NT2/D1 (cell line): ENCODE results near the gene FAM156A.
"Not testable (repeated sequence)": the region's sequence is repeated elsewhere in the genome, so short reads cannot be mapped to it uniquely, and the experiment has no call there.

ENCODE experiments used
- DNase-seq: peaks from one replicate; pipeline ENCODE4 v3.0.0-alpha.2; 2011; ENCODE audit warnings: low read depth, low spot score
- H3K27me3 ChIP-seq: 2 replicates; pipeline ENCODE4 v1.6.0; 2011; ENCODE audit warnings: mild to moderate bottlenecking; ENCODE audit not compliant: insufficient read length, insufficient read depth
- H3K36me3 ChIP-seq: 2 replicates; pipeline ENCODE4 v1.6.1; 2011; ENCODE audit warnings: mild to moderate bottlenecking, low read length, mixed read lengths; ENCODE audit not compliant: insufficient read depth, insufficient read length
- H3K4me1 ChIP-seq: 2 replicates; pipeline ENCODE4 v1.5.1; 2011; ENCODE audit not compliant: insufficient read depth, insufficient read length
- H3K4me3 ChIP-seq: 2 replicates; pipeline ENCODE4 v1.5.1; 2011; ENCODE audit warnings: low read depth; ENCODE audit not compliant: insufficient read length
- H3K9ac ChIP-seq: 2 replicates; pipeline ENCODE4 v1.6.0; 2011; ENCODE audit warnings: low read depth; ENCODE audit not compliant: insufficient read length
- H3K9me3 ChIP-seq: 2 replicates; pipeline ENCODE4 v1.5.1; 2011; ENCODE audit warnings: mild to moderate bottlenecking, low read length; ENCODE audit not compliant: insufficient read depth
- SUZ12 ChIP-seq: IDR thresholded peaks from 2 replicates; pipeline ENCODE4 v1.6.1; 2011; ENCODE audit not compliant: insufficient read length, insufficient read depth; ENCODE audit errors: extremely low read depth
- YY1 ChIP-seq: IDR thresholded peaks from 2 replicates; pipeline ENCODE4 v1.6.1; 2011; ENCODE audit not compliant: insufficient read length, insufficient read depth
- ZNF274 ChIP-seq: IDR thresholded peaks from 2 replicates; pipeline ENCODE4 v1.6.1; 2011; ENCODE audit warnings: mild to moderate bottlenecking, low read depth, low read length

Gene FAM156A

GRCh38 chrX:52958113-52958959 is at the start of gene FAM156A:
Gene FAM156A, minus strand, starts transcription at chrX:52958518. Its CDS starts 9,930 bp downstream, at chrX:52948588.
- H3K4me1 ChIP-seq, H3K9me3 ChIP-seq, H3K27me3 ChIP-seq, H3K36me3 ChIP-seq, H3K9ac ChIP-seq, H3K4me3 ChIP-seq, DNase-seq: not testable (repeated sequence)

GRCh38 chrX:53005327-53005726 is 47.0 kb upstream of the FAM156A start:
- H3K4me3 ChIP-seq = no peak overlapping the region
- H3K4me1 ChIP-seq = no peaks in the 10 kb centered on the region
- no peak for TF ChIP-seq SUZ12
- no peak for TF ChIP-seq YY1
- TF ChIP-seq ZNF274 = no peak
- H3K9me3 ChIP-seq = no peaks in the 10 kb centered on the region
- H3K36me3 ChIP-seq = no peaks in the 10 kb centered on the region
- DNase-seq = no peak
- H3K27me3 ChIP-seq = no peaks in the 10 kb centered on the region
- H3K9ac ChIP-seq = no peak overlapping the region

GRCh38 chrX:53004811-53005210 is 46.5 kb upstream of the FAM156A start:
- Histone ChIP-seq H3K27me3 (no peaks in the 10 kb centered on the region), H3K9me3 (no peaks in the 10 kb centered on the region), H3K36me3 (no peaks in the 10 kb centered on the region), H3K4me3 (no peak overlapping the region), H3K4me1 (no peaks in the 10 kb centered on the region), H3K9ac (no peak overlapping the region)
- TF ChIP-seq ZNF274 (no peak), YY1 (no peak), SUZ12 (no peak)
- DNase-seq = no peak

- no peak overlapping the region for H3K9ac ChIP-seq
- TF ChIP-seq YY1 (no peak), SUZ12 (no peak), ZNF274 (no peak)
- DNase-seq = no peak
- H3K4me1 ChIP-seq = no peaks in the 10 kb centered on the region
- no peaks in the 10 kb centered on the region for H3K9me3 ChIP-seq
- H3K27me3 ChIP-seq = no peaks in the 10 kb centered on the region
- H3K36me3 ChIP-seq = no peaks in the 10 kb centered on the region
- H3K4me3 ChIP-seq = no peak overlapping the region
Observed at GRCh38 chrX:53004038-53004437, 45.7 kb upstream of the FAM156A start.

GRCh38 chrX:53003111-53003510 is 44.8 kb upstream of the FAM156A start:
- no peaks in the 10 kb centered on the region for H3K27me3 ChIP-seq
- no peaks in the 10 kb centered on the region for H3K36me3 ChIP-seq
- no peak for DNase-seq
- H3K9ac ChIP-seq = no peak overlapping the region
- H3K9me3 ChIP-seq = no peaks in the 10 kb centered on the region
- H3K4me1 ChIP-seq = no peaks in the 10 kb centered on the region
- TF ChIP-seq ZNF274 (no peak), SUZ12 (no peak), YY1 (no peak)
- no peak overlapping the region for H3K4me3 ChIP-seq

- H3K36me3 ChIP-seq = no peaks in the 10 kb centered on the region
- H3K4me3 ChIP-seq = no peak overlapping the region
- H3K9me3 ChIP-seq = no peaks in the 10 kb centered on the region
- H3K27me3 ChIP-seq = no peaks in the 10 kb centered on the region
- no peak overlapping the region for H3K9ac ChIP-seq
- DNase-seq = no peak
- H3K4me1 ChIP-seq = no peaks in the 10 kb centered on the region
- no peak for TF ChIP-seq YY1
- no peak for TF ChIP-seq ZNF274
- TF ChIP-seq SUZ12 = no peak
Observed at GRCh38 chrX:53001958-53002357, 43.6 kb upstream of the FAM156A start.

- TF ChIP-seq SUZ12 (no peak), YY1 (no peak), ZNF274 (no peak)
- Histone ChIP-seq H3K36me3 (no peaks in the 10 kb centered on the region), H3K4me1 (no peaks in the 10 kb centered on the region), H3K27me3 (no peaks in the 10 kb centered on the region), H3K4me3 (no peak overlapping the region), H3K9ac (no peak overlapping the region), H3K9me3 (no peaks in the 10 kb centered on the region)
- no peak for DNase-seq
Observed at GRCh38 chrX:53000447-53001135, 42.3 kb upstream of the FAM156A start.
